Measurements from ENCODE around the gene FMO3.

FMO3 gene

DNA sequence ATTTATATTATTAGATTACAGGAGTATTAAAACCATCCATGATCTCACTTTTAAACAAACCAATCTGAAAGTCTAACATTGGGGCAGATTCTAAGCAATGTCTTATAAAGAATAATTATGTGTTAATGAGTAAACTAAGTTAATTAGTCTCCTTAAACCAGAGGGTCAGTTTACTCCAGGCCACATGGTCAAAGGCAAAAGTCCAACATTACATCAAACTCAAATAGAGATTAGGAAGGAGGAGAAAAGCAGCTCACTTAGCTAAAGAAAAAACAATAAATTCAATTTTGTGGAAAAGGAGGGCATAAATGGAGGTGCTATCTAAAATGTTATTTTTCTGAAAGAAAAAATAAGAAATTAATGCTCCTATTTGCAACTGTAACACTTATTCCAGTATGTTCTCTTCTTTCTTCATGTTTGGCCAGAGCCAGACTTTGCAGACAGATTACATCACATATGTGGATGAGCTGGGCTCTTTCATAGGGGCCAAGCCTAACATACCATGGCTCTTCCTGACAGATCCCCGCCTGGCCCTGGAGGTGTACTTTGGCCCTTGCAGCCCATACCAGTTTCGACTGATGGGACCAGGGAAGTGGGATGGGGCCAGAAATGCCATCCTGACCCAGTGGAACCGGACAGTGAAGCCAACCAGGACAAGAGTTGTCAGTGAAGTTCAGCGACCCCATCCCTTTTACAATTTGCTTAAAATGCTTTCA is 70.1 kb downstream of the FMO3 start:
- no peak for DNase-seq

DNA sequence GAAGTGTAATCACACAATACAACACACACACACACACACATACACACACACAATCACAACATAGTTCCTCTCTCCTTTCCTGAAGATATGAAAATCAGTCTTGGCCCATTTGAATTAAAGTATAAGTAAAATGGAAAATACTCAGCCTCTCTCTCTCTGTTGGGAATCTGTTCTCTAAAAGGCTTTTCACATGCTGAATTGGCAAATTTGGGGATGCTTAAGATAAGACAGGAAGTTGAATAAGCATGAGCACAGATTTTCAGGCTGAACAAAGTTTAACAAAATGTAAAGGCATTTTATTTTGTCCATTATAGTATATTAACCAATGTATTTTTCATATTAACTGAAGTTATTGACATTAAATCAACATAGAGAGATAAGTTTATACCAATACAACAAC is 70.7 kb downstream of the FMO3 start:
- no peak for DNase-seq

GRCh38 chr1:171166361-171166760 is 75.7 kb downstream of the FMO3 start:
- no peak for DNase-seq

Data from NCI-H524 treated with DMSO at 0.1 percent for 48 hours (cell line).